ENCODE measurements around the gene ACTR8. TPM values are rescaled to one million over a fixed set of nuclear protein-coding genes. Genes with fewer than 3 reads are reported as not detected.

The ACTR8 gene
- total and polyA plus RNA-seq, 2 of the 13 experiments (the other 11 are each of a cell fraction or from before 2014, with no cell fraction given): 15.5 to 29.0 TPM

DNA sequence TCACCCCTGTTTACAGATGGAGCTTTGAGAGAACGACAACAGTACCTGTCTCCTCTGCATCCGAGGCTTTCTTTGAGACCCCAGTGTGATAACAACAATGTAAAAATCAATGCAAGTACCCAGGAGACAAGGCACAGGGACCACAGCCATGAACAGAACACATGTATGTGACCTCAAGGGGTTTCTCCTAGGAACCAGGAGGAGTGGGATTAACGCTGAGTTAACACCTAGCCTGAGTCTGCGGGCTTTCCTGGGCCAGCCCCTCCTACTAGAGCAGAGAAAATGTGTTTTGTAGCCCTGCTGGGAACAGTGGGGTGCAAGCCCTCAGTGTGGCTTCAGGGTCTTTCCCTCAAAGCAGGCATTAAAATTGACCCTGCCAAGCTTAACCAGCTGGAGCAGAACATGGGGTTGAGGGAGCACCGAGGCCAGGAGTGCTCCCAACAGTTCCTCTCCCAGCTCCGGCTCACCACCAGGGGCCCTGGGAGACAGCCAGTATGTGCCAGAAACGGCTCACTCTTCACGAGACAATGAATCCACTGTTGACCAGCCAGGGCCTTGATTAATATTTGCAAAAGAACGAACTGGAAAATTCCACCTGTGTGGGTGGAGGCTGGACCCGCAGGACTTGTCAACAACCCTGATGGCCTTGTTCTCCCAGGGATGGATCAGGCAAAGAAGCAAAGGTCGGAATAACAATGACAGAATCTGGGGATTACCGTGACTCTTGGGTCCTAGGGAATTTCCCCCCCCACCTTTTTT lies 39.3 kb downstream of the ACTR8 start (continued):
- TF ChIP-seq HNRNPK (IDR thresholded peaks at IDR 0.05; ENCODE audit: low read depth, low read length, poor library complexity, severe bottlenecking) (no peak), TFDP2 (CRISPR knock-in tag; IDR thresholded peaks at IDR 0.05) (no peak), CBX5 (CRISPR knock-in tag; IDR thresholded peaks at IDR 0.05; ENCODE audit: borderline replicate concordance) (0 out of 2 replicates have a peak, but pooled peaks have one; percentile 30), ZEB1 (IDR thresholded peaks at IDR 0.05; ENCODE audit: insufficient replicate concordance, low read depth) (no peak), SNAI1 (CRISPR knock-in tag; IDR thresholded peaks at IDR 0.05; ENCODE audit: borderline replicate concordance) (peak; percentile 75; the same call in 1 of the 2 replicates), GPBP1L1 (CRISPR knock-in tag; IDR thresholded peaks at IDR 0.05) (no peak), ZNF335 (CRISPR knock-in tag; IDR thresholded peaks at IDR 0.05) (0 out of 2 replicates have a peak, but pooled peaks have one; percentile 14), PITX1 (CRISPR knock-in tag; IDR thresholded peaks at IDR 0.05) (peak; percentile 79; the same call in 1 of the 2 replicates), FOXA3 (CRISPR knock-in tag; IDR thresholded peaks at IDR 0.05) (peak; percentile 97), PAF1 (CRISPR knock-in tag; IDR thresholded peaks at IDR 0.05) (no peak; the same call in 1 of the 2 replicates), ZNF230 (CRISPR knock-in tag; IDR thresholded peaks at IDR 0.05) (no peak), BORCS8-MEF2B (CRISPR knock-in tag; IDR thresholded peaks at IDR 0.05) (peak; percentile 19; the same call in 1 of the 2 replicates), RAD51 (IDR thresholded peaks at IDR 0.05; ENCODE audit: borderline replicate concordance) (no peak), ZBTB46 (CRISPR knock-in tag; IDR thresholded peaks at IDR 0.05; ENCODE audit: borderline replicate concordance) (no peak), STAT6 (CRISPR knock-in tag; IDR thresholded peaks at IDR 0.05; ENCODE audit: borderline replicate concordance) (no peak), ZNF292 (CRISPR knock-in tag; IDR thresholded peaks at IDR 0.05; ENCODE audit: borderline replicate concordance, low read depth) (peak; percentile 24; the same call in 1 of the 2 replicates)
- TF ChIP-seq, protein P1, sequence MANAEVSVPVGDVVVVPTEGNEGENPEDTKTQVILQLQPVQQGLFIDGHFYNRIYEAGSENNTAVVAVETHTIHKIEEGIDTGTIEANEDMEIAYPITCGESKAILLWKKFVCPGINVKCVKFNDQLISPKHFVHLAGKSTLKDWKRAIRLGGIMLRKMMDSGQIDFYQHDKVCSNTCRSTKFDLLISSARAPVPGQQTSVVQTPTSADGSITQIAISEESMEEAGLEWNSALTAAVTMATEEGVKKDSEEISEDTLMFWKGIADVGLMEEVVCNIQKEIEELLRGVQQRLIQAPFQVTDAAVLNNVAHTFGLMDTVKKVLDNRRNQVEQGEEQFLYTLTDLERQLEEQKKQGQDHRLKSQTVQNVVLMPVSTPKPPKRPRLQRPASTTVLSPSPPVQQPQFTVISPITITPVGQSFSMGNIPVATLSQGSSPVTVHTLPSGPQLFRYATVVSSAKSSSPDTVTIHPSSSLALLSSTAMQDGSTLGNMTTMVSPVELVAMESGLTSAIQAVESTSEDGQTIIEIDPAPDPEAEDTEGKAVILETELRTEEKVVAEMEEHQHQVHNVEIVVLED (CRISPR knock-in tag; IDR thresholded peaks at IDR 0.05; ENCODE audit: borderline replicate concordance): peak; percentile 36; the same call in 1 of the 2 replicates
- TF ChIP-seq, protein P2, sequence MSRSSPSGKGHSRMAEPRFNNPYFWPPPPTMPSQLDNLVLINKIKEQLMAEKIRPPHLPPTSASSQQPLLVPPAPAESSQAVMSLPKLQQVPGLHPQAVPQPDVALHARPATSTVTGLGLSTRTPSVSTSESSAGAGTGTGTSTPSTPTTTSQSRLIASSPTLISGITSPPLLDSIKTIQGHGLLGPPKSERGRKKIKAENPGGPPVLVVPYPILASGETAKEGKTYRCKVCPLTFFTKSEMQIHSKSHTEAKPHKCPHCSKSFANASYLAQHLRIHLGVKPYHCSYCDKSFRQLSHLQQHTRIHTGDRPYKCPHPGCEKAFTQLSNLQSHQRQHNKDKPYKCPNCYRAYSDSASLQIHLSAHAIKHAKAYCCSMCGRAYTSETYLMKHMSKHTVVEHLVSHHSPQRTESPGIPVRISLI (CRISPR knock-in tag; IDR thresholded peaks at IDR 0.05; ENCODE audit: borderline replicate concordance): peak; percentile 97

Measured in HepG2 (cell line).